ENCODE measurements around the gene CHAMP1.

DNA sequence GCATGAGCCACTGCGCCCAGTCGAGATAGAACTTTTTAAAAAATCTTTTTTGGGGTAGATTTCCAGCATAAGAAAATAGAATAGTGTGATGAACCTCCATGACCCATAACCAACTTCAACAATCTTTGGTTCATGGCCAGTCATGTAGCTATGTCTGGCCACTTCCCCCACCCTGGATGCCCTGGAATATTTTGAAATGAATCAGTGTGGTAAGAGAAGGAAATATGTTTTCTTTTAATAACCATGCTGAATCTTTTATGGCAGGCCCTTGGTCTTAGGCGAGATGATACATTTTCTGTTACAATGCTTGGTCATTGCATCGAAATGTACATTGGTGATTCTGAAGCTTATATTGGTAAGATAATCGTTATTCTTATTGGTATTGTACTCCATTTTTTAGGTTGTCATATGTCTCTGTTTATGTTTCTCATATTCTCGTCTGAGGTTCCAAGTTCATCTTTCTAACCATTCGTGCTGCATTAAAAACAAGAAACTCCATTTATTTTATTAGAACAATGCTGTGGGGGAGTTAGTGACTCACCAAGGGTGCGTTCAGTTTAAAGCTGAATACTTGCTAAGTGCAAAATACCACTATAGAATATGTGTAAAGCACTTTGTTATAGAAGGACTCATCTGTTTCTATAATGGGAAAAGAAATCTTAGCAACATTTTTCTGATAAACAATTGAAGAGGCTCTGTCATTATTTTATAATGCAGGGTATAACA, 49.3 kb upstream of the CHAMP1 start:
- TF ChIP-seq EZH2phosphoT487 (IDR thresholded peaks at IDR 0.05) (no peak), EZH2 (IDR thresholded peaks at IDR 0.05) (no peak)
- TF ChIP-seq, protein P1, sequence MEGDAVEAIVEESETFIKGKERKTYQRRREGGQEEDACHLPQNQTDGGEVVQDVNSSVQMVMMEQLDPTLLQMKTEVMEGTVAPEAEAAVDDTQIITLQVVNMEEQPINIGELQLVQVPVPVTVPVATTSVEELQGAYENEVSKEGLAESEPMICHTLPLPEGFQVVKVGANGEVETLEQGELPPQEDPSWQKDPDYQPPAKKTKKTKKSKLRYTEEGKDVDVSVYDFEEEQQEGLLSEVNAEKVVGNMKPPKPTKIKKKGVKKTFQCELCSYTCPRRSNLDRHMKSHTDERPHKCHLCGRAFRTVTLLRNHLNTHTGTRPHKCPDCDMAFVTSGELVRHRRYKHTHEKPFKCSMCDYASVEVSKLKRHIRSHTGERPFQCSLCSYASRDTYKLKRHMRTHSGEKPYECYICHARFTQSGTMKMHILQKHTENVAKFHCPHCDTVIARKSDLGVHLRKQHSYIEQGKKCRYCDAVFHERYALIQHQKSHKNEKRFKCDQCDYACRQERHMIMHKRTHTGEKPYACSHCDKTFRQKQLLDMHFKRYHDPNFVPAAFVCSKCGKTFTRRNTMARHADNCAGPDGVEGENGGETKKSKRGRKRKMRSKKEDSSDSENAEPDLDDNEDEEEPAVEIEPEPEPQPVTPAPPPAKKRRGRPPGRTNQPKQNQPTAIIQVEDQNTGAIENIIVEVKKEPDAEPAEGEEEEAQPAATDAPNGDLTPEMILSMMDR (IDR thresholded peaks at IDR 0.05): no peak
